Stomach smooth muscle (tissue), 2 donors: ENCODE measurements around the gene CMKLR1.
A peak's percentile ranks its signal among the peaks of the same experiment; 100 is the strongest.

Experiments
- H3K27ac ChIP-seq: one replicate; pipeline ENCODE4 v1.7.0; 2013; ENCODE audit warnings: mild to moderate bottlenecking, low read length, inconsistent platforms
- H3K27me3 ChIP-seq, 2 donors: one replicate each; pipeline ENCODE4 v1.7.0; 2013; ENCODE audit warnings: low read length in 2 of 2; ENCODE audit not compliant: insufficient read depth in 2 of 2, control insufficient read depth in 1 of 2
- H3K36me3 ChIP-seq, 2 donors: one replicate each; pipeline ENCODE4 v1.7.0; 2013; ENCODE audit warnings: low read length in 2 of 2; ENCODE audit not compliant: control insufficient read depth in 2 of 2, insufficient read depth in 2 of 2
- H3K4me1 ChIP-seq: one replicate; pipeline ENCODE4 v1.7.0; 2013; ENCODE audit warnings: low read length; ENCODE audit not compliant: control insufficient read depth, insufficient read depth
- H3K4me3 ChIP-seq, 2 donors: one replicate each; pipeline ENCODE4 v1.7.0; 2013; ENCODE audit warnings: low read length in 2 of 2
- H3K9ac ChIP-seq, 2 donors: one replicate each; pipeline ENCODE4 v1.7.0; 2013; ENCODE audit warnings: low read length in 2 of 2, mild to moderate bottlenecking in 1 of 2
- H3K9me3 ChIP-seq, 2 donors: one replicate each; pipeline ENCODE4 v1.7.0; 2013; ENCODE audit warnings: low read length in 2 of 2; ENCODE audit not compliant: control insufficient read depth in 2 of 2
- donor health status: healthy.
- donor health status: Pancreatic carcinoma.

CMKLR1 gene

GRCh38 chr12:108305520-108305919, 33.6 kb downstream of the CMKLR1 start:
- Histone ChIP-seq H3K4me3 (peak overlapping the region in 1 of 2 donors; percentile 60), H3K27ac (peak overlapping the region; percentile 46), H3K36me3 (no peaks in the 10 kb centered on the region), H3K9ac (peak overlapping the region in 1 of 2 donors; percentile 47), H3K27me3 (no peaks in the 10 kb centered on the region), H3K9me3 (no peaks in the 10 kb centered on the region), H3K4me1 (peaks cover 50% of the 10 kb centered on the region)

- H3K27ac ChIP-seq = peak overlapping the region; percentile 41
- no peak overlapping the region for H3K9ac ChIP-seq
These were observed 34.5 kb downstream of the CMKLR1 start for GRCh38 chr12:108304633-108305032.

GRCh38 chr12:108303703-108304102, 35.4 kb downstream of the CMKLR1 start:
- Histone ChIP-seq H3K27ac (peak overlapping the region; percentile 24), H3K36me3 (no peaks in the 10 kb centered on the region), H3K9ac (no peak overlapping the region), H3K9me3 (no peaks in the 10 kb centered on the region), H3K4me1 (peaks cover 47% of the 10 kb centered on the region), H3K4me3 (no peak overlapping the region), H3K27me3 (no peaks in the 10 kb centered on the region)

More at GRCh38 chr12:108304633-108305032, 34.5 kb downstream of the CMKLR1 start:
- Histone ChIP-seq H3K4me3 (no peak overlapping the region), H3K4me1 (peaks cover 47% of the 10 kb centered on the region), H3K9me3 (no peaks in the 10 kb centered on the region), H3K36me3 (no peaks in the 10 kb centered on the region), H3K27me3 (no peaks in the 10 kb centered on the region)

GRCh38 chr12:108302403-108303311, 36.5 kb downstream of the CMKLR1 start:
- H3K36me3 ChIP-seq = no peaks in the 10 kb centered on the region
- H3K4me3 ChIP-seq = no peak overlapping the region
- H3K27me3 ChIP-seq = no peaks in the 10 kb centered on the region
- H3K4me1 ChIP-seq = peaks cover 49% of the 10 kb centered on the region
- H3K27ac ChIP-seq = peak overlapping the region; percentile 24
- no peak overlapping the region for H3K9ac ChIP-seq
- H3K9me3 ChIP-seq = no peaks in the 10 kb centered on the region

GRCh38 chr12:108302016-108302402, 37.1 kb downstream of the CMKLR1 start:
- Histone ChIP-seq H3K27ac (no peak overlapping the region), H3K4me1 (peaks cover 47% of the 10 kb centered on the region), H3K27me3 (no peaks in the 10 kb centered on the region), H3K9me3 (no peaks in the 10 kb centered on the region), H3K36me3 (no peaks in the 10 kb centered on the region), H3K9ac (no peak overlapping the region), H3K4me3 (no peak overlapping the region)

- Histone ChIP-seq H3K36me3 (no peaks in the 10 kb centered on the region), H3K27me3 (no peaks in the 10 kb centered on the region), H3K27ac (no peak overlapping the region), H3K9me3 (no peaks in the 10 kb centered on the region), H3K9ac (no peak overlapping the region), H3K4me3 (no peak overlapping the region), H3K4me1 (peaks cover 42% of the 10 kb centered on the region)
These were observed 37.8 kb downstream of the CMKLR1 start for GRCh38 chr12:108301346-108301745.

GRCh38 chr12:108299980-108300696, 39.0 kb downstream of the CMKLR1 start:
- H3K27me3 ChIP-seq = peaks cover 0 to 2% of the 10 kb centered on the region in 2 donors
- no peak overlapping the region for H3K9ac ChIP-seq
- H3K36me3 ChIP-seq = no peaks in the 10 kb centered on the region
- no peaks in the 10 kb centered on the region for H3K9me3 ChIP-seq
- no peak overlapping the region for H3K4me3 ChIP-seq
- H3K4me1 ChIP-seq = peaks cover 31% of the 10 kb centered on the region
- H3K27ac ChIP-seq = no peak overlapping the region

GRCh38 chr12:108299516-108299915, 39.6 kb downstream of the CMKLR1 start:
- Histone ChIP-seq H3K27me3 (peaks cover 0 to 2% of the 10 kb centered on the region in 2 donors), H3K4me3 (no peak overlapping the region), H3K36me3 (no peaks in the 10 kb centered on the region), H3K27ac (no peak overlapping the region), H3K9ac (no peak overlapping the region), H3K4me1 (peaks cover 25% of the 10 kb centered on the region), H3K9me3 (no peaks in the 10 kb centered on the region)

GRCh38 chr12:108298761-108299275, 40.3 kb downstream of the CMKLR1 start:
- Histone ChIP-seq H3K36me3 (no peaks in the 10 kb centered on the region), H3K27me3 (peaks cover 0 to 2% of the 10 kb centered on the region in 2 donors), H3K4me3 (no peak overlapping the region), H3K27ac (no peak overlapping the region), H3K4me1 (peaks cover 18% of the 10 kb centered on the region), H3K9ac (no peak overlapping the region), H3K9me3 (no peaks in the 10 kb centered on the region)

- Histone ChIP-seq H3K9ac (no peak overlapping the region), H3K27me3 (peaks cover 0 to 2% of the 10 kb centered on the region in 2 donors), H3K27ac (no peak overlapping the region), H3K36me3 (no peaks in the 10 kb centered on the region), H3K4me3 (no peak overlapping the region), H3K9me3 (no peaks in the 10 kb centered on the region), H3K4me1 (peaks cover 11% of the 10 kb centered on the region)
These were observed 41.0 kb downstream of the CMKLR1 start for GRCh38 chr12:108297895-108298760.
